CD4-positive, alpha-beta T cell treated with Interleukin-17A for 1 hour (primary cell): ENCODE data around the gene PUS7.
"Not testable (repeated sequence)": the region's sequence is repeated elsewhere in the genome, so short reads cannot be mapped to it uniquely, and the experiment has no call there.

Source experiments
- DNase-seq: peaks from one replicate; pipeline ENCODE4 v3.0.0-alpha.2; 2020

PUS7 gene

GRCh38 chr7:105442214-105442613 lies 79.9 kb downstream of the PUS7 start:
- DNase-seq: not testable (repeated sequence)

- DNase-seq: no peak
Observed at GRCh38 chr7:105439174-105439893, 82.7 kb downstream of the PUS7 start.

- DNase-seq: no peak
Observed at GRCh38 chr7:105438847-105439173, 83.3 kb downstream of the PUS7 start.

- DNase-seq: no peak
Observed at GRCh38 chr7:105438254-105438653, 83.8 kb downstream of the PUS7 start.

- DNase-seq: not testable (repeated sequence)
Observed at GRCh38 chr7:105437356-105437755, 84.7 kb downstream of the PUS7 start.

GRCh38 chr7:105429746-105430612 lies 92.1 kb downstream of the PUS7 start:
- DNase-seq: peak; percentile 67

- no peak for DNase-seq
Observed at GRCh38 chr7:105426606-105427146, 95.4 kb downstream of the PUS7 start.

- DNase-seq: no peak
Observed at GRCh38 chr7:105423987-105424386, 98.1 kb downstream of the PUS7 start.

GRCh38 chr7:105413887-105414437 lies 108.1 kb downstream of the PUS7 start:
- no peak for DNase-seq

GRCh38 chr7:105410774-105411173 lies 111.3 kb downstream of the PUS7 start:
- not testable (repeated sequence) for DNase-seq

GRCh38 chr7:105409775-105410174 lies 112.3 kb downstream of the PUS7 start:
- not testable (repeated sequence) for DNase-seq

GRCh38 chr7:105408791-105409410 lies 113.2 kb downstream of the PUS7 start:
- no peak for DNase-seq
